ES-I3 (cell line): Measurements from ENCODE around the gene SORCS3.

Experiments
- H3K36me3 ChIP-seq: 2 replicates; pipeline ENCODE4 v1.6.1; 2013; ENCODE audit warnings: mild to moderate bottlenecking, low read length, control low read depth, moderate library complexity; ENCODE audit not compliant: insufficient read depth
- H3K4me1 ChIP-seq: 2 replicates; pipeline ENCODE4 v1.6.1; 2013; ENCODE audit warnings: mild to moderate bottlenecking, control low read depth, low read length; ENCODE audit not compliant: insufficient read depth
- H3K9ac ChIP-seq: 2 replicates; pipeline ENCODE4 v1.6.1; 2013; ENCODE audit warnings: low read depth, mild to moderate bottlenecking, low read length, moderate library complexity
- H3K9me3 ChIP-seq: 2 replicates; pipeline ENCODE4 v1.6.1; 2013; ENCODE audit warnings: mild to moderate bottlenecking, low read length, moderate library complexity; ENCODE audit not compliant: control insufficient read depth, insufficient read depth

Gene SORCS3

DNA sequence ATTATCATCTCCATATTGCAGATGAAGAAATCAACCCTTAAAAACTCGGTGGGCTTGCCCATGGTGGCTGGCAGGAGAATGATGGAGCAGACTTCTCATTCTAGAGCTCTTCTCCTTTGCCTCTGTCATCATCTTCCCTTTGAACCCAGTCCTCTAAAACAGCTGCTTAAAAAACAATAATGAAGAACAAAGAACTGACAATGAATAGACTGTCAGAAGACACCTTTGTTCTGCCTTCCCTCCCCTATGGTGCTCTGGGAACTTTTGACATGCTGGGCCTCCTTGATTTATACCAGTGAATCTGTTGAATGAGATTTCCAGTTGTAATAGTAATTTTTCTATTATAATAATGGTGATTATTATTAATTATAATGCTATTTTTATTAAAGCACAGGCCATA is 103.0 kb downstream of the SORCS3 start:
- no peaks in the 10 kb centered on the region for H3K4me1 ChIP-seq
- no peak overlapping the region for H3K9ac ChIP-seq
- no peaks in the 10 kb centered on the region for H3K9me3 ChIP-seq
- H3K36me3 ChIP-seq: no peaks in the 10 kb centered on the region

DNA sequence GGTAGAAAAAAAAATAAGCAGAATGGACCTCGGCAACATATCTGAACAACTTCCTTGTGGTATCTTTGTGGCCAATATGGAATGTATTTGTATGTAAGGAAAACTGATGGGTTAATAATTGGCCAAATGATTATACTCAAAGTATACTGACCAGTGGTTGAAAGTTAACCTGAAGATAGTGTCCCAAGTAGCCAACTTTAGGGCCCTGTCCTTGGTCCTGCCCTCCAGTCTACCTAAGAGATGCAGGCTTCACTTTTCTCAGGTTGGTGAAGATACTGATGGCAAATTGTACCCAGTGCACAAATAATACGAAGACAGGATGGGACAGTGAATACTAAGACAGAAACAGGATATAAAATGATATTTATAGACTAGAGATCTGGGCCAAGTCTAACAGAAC is 109.2 kb downstream of the SORCS3 start:
- H3K9me3 ChIP-seq: no peaks in the 10 kb centered on the region
- no peaks in the 10 kb centered on the region for H3K36me3 ChIP-seq
- H3K4me1 ChIP-seq: no peaks in the 10 kb centered on the region
- no peak overlapping the region for H3K9ac ChIP-seq

- no peak overlapping the region for H3K9ac ChIP-seq
- H3K4me1 ChIP-seq: peaks cover 8% of the 10 kb centered on the region; the same call in 1 of the 2 replicates
- no peaks in the 10 kb centered on the region for H3K36me3 ChIP-seq
- H3K9me3 ChIP-seq: no peaks in the 10 kb centered on the region
These were observed 121.7 kb downstream of the SORCS3 start for GRCh38 chr10:104762793-104763192.

GRCh38 chr10:104766341-104766740 is 125.3 kb downstream of the SORCS3 start:
- H3K9me3 ChIP-seq: no peaks in the 10 kb centered on the region
- H3K9ac ChIP-seq: no peak overlapping the region
- H3K4me1 ChIP-seq: peaks cover 8% of the 10 kb centered on the region; the same call in 1 of the 2 replicates
- H3K36me3 ChIP-seq: no peaks in the 10 kb centered on the region

DNA sequence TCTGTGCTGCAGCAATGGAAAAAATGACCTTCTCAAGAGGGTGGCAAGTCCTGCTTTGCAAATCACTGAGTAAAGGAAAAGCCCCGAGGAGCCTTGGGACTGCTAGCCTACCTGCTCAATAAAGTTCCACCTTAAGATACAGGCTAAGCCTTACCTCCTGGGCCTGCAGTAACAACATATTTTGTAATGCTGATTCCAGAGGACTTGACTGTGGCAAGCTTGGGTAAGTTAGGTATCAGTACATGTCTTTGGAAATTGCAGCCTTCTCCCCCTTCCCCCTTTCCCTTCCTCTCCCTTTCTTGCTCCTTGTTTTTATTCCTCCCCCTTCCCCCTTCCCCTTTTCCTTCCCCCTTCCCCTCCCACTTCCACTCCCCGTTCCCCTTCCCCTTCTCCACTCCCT is 126.2 kb downstream of the SORCS3 start:
- Histone ChIP-seq H3K36me3 (no peaks in the 10 kb centered on the region), H3K4me1 (peaks cover 8% of the 10 kb centered on the region; the same call in 1 of the 2 replicates), H3K9me3 (no peaks in the 10 kb centered on the region), H3K9ac (no peak overlapping the region)

DNA sequence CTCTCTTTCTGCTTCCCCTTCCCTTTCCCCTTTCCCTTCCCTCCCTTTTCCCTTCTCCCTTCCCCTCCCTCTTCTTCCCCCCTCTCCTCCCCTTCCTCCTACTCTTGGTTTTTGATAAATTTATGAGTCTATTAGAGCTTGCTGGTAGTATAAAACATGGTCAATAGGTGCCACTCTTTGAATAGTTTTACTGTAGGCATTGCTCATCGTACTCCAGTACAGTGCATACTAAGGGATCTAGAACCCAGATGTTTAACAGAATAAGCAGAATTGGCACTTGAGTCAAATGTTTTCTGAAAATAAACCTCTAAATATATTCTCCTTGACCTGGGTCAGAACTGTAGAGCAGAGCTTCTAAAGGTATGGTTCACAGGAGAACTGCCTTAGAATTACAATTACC is 126.7 kb downstream of the SORCS3 start:
- Histone ChIP-seq H3K9me3 (no peaks in the 10 kb centered on the region), H3K36me3 (no peaks in the 10 kb centered on the region), H3K4me1 (peaks cover 8% of the 10 kb centered on the region; the same call in 1 of the 2 replicates), H3K9ac (no peak overlapping the region)

DNA sequence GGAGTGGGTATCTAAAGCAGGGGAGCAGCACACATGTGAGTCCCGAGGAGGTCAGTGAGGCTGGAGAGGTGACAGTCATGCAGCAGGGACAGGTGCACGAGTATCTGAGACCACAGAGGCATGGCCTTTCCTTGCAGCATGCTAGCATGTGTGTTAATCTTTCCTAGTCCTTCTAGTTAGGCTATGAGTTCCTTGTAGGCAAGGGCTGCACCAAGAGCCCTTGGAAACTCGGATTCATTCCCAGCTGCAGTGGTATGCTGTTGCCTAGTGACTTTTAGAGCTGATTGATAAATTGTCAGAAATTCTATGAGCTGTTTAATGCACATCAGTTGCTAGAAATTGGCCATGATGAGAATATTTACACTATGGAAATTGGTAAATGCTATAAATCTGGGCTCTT is 132.0 kb downstream of the SORCS3 start:
- no peaks in the 10 kb centered on the region for H3K9me3 ChIP-seq
- peaks cover 3% of the 10 kb centered on the region; the same call in 1 of the 2 replicates for H3K4me1 ChIP-seq
- no peaks in the 10 kb centered on the region for H3K36me3 ChIP-seq
- no peak overlapping the region for H3K9ac ChIP-seq

GRCh38 chr10:104774234-104774633 is 133.1 kb downstream of the SORCS3 start:
- peaks cover 3% of the 10 kb centered on the region; the same call in 1 of the 2 replicates for H3K4me1 ChIP-seq
- H3K9me3 ChIP-seq: no peaks in the 10 kb centered on the region
- no peak overlapping the region for H3K9ac ChIP-seq
- no peaks in the 10 kb centered on the region for H3K36me3 ChIP-seq

DNA sequence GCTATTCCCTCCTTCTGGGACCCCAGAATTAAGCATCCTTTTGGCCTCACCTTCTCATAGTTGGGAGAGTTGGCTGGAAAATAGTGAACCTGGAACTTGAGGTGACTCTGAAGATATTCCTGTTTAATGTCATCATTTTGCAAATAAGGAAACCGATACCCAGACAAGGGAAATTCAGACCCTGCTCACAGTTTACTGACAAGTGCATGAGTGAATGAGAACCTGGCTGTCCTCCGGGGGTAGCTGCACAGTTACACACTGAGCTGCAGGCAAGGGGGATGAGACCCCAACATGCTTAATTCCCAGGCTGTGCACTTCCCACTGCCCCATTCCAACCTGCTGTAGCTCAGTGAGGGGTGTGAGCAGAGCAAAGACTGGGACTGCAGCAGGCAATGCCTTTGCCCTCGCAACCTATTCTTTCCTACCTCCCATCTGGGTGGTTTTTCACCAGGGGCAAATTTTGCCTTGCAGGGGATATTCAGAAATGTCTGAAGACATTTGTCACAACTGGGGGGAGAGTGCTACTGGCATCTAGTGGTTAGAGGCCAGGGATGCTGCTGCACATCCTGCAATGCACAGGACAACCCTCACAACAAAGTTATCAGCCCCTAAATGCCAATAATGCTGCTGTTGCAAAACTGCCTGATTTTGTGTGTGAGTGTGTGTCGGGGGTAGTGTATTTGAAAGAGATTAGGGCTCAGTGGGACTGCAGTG is 136.2 kb downstream of the SORCS3 start:
- H3K9ac ChIP-seq: no peak overlapping the region
- H3K36me3 ChIP-seq: no peaks in the 10 kb centered on the region
- H3K9me3 ChIP-seq: no peaks in the 10 kb centered on the region
- H3K4me1 ChIP-seq: peaks cover 3% of the 10 kb centered on the region; the same call in 1 of the 2 replicates

GRCh38 chr10:104778371-104778770 is 137.3 kb downstream of the SORCS3 start:
- no peak overlapping the region for H3K9ac ChIP-seq
- H3K9me3 ChIP-seq: no peaks in the 10 kb centered on the region
- peaks cover 3% of the 10 kb centered on the region; the same call in 1 of the 2 replicates for H3K4me1 ChIP-seq
- H3K36me3 ChIP-seq: no peaks in the 10 kb centered on the region

- no peaks in the 10 kb centered on the region for H3K36me3 ChIP-seq
- H3K4me1 ChIP-seq: peaks cover 3% of the 10 kb centered on the region; the same call in 1 of the 2 replicates
- H3K9ac ChIP-seq: no peak overlapping the region
- H3K9me3 ChIP-seq: no peaks in the 10 kb centered on the region
These were observed 138.6 kb downstream of the SORCS3 start for GRCh38 chr10:104779701-104780100.

GRCh38 chr10:104780165-104780564 is 139.1 kb downstream of the SORCS3 start:
- no peaks in the 10 kb centered on the region for H3K36me3 ChIP-seq
- H3K9me3 ChIP-seq: no peaks in the 10 kb centered on the region
- no peak overlapping the region for H3K9ac ChIP-seq
- H3K4me1 ChIP-seq: peaks cover 3% of the 10 kb centered on the region; the same call in 1 of the 2 replicates

DNA sequence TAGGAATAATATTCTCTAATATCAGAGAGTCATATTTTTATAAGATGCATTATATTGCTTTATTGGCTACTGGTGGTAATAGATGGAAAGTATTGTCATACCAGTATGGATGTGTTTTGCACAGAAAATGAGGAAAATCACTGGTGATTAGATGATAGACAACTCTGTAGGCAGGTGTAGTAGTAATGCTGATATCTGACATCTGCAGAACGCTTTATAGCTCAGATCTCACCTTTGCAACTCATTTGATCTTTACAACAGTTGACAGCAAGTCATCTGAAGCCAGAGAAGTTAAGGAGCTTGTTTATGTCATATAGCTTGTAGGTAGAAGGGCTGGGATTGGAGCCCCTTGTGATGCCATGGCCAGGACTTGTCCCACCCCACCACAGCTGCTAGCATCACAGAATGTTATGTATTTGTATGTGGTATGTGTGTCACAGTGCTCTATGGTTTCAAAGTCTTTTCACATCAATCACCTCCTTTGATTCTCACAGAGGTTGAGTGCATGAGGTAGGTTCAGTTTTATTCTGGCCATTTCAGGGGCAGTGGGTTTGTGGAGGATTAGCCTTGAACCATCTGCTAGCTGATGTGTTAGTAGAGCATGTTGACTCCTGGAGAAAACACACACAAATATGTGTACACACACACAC is 140.0 kb downstream of the SORCS3 start:
- no peaks in the 10 kb centered on the region for H3K9me3 ChIP-seq
- no peak overlapping the region for H3K9ac ChIP-seq
- H3K4me1 ChIP-seq: peaks cover 3% of the 10 kb centered on the region; the same call in 1 of the 2 replicates
- H3K36me3 ChIP-seq: no peaks in the 10 kb centered on the region

DNA sequence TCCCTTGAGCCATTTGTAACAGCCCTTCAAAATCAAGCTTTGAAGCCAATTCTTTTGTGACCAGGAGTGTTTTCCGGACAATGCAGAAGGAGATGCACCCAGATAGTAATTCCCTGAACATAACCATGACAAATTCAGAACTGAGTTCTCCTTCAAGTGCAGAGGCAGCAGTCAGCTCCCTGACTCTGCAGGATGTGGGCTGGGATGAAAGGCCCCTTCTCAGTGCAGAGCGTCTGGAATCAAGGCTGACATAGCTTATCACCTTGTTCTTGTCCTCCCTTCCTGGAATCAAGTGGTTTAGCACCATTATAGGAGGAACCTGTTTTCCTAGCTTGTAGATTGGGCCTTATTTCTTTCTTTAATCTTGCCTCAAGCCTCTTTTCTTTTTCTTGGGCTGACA is 143.4 kb downstream of the SORCS3 start:
- Histone ChIP-seq H3K9ac (no peak overlapping the region), H3K9me3 (no peaks in the 10 kb centered on the region), H3K36me3 (no peaks in the 10 kb centered on the region), H3K4me1 (no peaks in the 10 kb centered on the region)

- no peaks in the 10 kb centered on the region for H3K36me3 ChIP-seq
- no peaks in the 10 kb centered on the region for H3K4me1 ChIP-seq
- H3K9ac ChIP-seq: no peak overlapping the region
- H3K9me3 ChIP-seq: no peaks in the 10 kb centered on the region
These were observed 150.4 kb downstream of the SORCS3 start for GRCh38 chr10:104791471-104791870.
